ENCODE results near the gene ITIH4. TPM values are rescaled to one million over a fixed set of nuclear protein-coding genes. Genes with fewer than 3 reads are reported as not detected.

Gene ITIH4
- total and polyA plus RNA-seq, 10 of the 15 experiments (the other 5 are each of a cell fraction or from before 2014, with no cell fraction given), result 0.64 to 4.1 (median 1.3) TPM

- TF ChIP-seq, protein P1, sequence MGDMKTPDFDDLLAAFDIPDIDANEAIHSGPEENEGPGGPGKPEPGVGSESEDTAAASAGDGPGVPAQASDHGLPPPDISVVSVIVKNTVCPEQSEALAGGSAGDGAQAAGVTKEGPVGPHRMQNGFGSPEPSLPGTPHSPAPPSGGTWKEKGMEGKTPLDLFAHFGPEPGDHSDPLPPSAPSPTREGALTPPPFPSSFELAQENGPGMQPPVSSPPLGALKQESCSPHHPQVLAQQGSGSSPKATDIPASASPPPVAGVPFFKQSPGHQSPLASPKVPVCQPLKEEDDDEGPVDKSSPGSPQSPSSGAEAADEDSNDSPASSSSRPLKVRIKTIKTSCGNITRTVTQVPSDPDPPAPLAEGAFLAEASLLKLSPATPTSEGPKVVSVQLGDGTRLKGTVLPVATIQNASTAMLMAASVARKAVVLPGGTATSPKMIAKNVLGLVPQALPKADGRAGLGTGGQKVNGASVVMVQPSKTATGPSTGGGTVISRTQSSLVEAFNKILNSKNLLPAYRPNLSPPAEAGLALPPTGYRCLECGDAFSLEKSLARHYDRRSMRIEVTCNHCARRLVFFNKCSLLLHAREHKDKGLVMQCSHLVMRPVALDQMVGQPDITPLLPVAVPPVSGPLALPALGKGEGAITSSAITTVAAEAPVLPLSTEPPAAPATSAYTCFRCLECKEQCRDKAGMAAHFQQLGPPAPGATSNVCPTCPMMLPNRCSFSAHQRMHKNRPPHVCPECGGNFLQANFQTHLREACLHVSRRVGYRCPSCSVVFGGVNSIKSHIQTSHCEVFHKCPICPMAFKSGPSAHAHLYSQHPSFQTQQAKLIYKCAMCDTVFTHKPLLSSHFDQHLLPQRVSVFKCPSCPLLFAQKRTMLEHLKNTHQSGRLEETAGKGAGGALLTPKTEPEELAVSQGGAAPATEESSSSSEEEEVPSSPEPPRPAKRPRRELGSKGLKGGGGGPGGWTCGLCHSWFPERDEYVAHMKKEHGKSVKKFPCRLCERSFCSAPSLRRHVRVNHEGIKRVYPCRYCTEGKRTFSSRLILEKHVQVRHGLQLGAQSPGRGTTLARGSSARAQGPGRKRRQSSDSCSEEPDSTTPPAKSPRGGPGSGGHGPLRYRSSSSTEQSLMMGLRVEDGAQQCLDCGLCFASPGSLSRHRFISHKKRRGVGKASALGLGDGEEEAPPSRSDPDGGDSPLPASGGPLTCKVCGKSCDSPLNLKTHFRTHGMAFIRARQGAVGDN (IDR thresholded peaks at IDR 0.05), result no peak
- TF ChIP-seq CHD2 (IDR thresholded peaks at IDR 0.05; ENCODE audit: borderline replicate concordance, low read depth, low read length) (no peak), ETV6 (conservative IDR thresholded peaks at IDR 0.05 in 1 of 2, IDR thresholded peaks at IDR 0.05 in 1 of 2; ENCODE audit: borderline replicate concordance in 1 of 2, low read depth in 1 of 2) (no peak), PKNOX1 (IDR thresholded peaks at IDR 0.05) (no peak)
- TF ChIP-seq, protein P2, sequence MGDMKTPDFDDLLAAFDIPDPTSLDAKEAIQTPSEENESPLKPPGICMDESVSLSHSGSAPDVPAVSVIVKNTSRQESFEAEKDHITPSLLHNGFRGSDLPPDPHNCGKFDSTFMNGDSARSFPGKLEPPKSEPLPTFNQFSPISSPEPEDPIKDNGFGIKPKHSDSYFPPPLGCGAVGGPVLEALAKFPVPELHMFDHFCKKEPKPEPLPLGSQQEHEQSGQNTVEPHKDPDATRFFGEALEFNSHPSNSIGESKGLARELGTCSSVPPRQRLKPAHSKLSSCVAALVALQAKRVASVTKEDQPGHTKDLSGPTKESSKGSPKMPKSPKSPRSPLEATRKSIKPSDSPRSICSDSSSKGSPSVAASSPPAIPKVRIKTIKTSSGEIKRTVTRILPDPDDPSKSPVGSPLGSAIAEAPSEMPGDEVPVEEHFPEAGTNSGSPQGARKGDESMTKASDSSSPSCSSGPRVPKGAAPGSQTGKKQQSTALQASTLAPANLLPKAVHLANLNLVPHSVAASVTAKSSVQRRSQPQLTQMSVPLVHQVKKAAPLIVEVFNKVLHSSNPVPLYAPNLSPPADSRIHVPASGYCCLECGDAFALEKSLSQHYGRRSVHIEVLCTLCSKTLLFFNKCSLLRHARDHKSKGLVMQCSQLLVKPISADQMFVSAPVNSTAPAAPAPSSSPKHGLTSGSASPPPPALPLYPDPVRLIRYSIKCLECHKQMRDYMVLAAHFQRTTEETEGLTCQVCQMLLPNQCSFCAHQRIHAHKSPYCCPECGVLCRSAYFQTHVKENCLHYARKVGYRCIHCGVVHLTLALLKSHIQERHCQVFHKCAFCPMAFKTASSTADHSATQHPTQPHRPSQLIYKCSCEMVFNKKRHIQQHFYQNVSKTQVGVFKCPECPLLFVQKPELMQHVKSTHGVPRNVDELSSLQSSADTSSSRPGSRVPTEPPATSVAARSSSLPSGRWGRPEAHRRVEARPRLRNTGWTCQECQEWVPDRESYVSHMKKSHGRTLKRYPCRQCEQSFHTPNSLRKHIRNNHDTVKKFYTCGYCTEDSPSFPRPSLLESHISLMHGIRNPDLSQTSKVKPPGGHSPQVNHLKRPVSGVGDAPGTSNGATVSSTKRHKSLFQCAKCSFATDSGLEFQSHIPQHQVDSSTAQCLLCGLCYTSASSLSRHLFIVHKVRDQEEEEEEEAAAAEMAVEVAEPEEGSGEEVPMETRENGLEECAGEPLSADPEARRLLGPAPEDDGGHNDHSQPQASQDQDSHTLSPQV (IDR thresholded peaks at IDR 0.05), result no peak
Measured at GRCh38 chr3:52809149-52809548, 21.3 kb downstream of the ITIH4 start (continued).

All from GM12878 (cell line).